Measurements from ENCODE around the gene SERAC1.
"Not testable (repeated sequence)": the region's sequence is repeated elsewhere in the genome, so short reads cannot be mapped to it uniquely, and the experiment has no call there.

The SERAC1 gene

GRCh38 chr6:158185729-158186456 lies 17.8 kb upstream of the SERAC1 start:
- Mint-ChIP-seq H3K4me1 (ENCODE audit: low read depth) (peaks cover 18% of the 10 kb centered on the region), H3K4me3 (no peak overlapping the region), H3K27me3 (ENCODE audit: low read depth) (no peaks in the 10 kb centered on the region), H3K27ac (no peak overlapping the region), H3K9me3 (peaks cover 14% of the 10 kb centered on the region), H3K36me3 (ENCODE audit: low read depth) (peaks cover 36% of the 10 kb centered on the region)

- Mint-ChIP-seq H3K27ac (no peak overlapping the region), H3K36me3 (ENCODE audit: low read depth) (peaks cover 45% of the 10 kb centered on the region), H3K4me3 (no peak overlapping the region), H3K27me3 (ENCODE audit: low read depth) (no peaks in the 10 kb centered on the region), H3K4me1 (ENCODE audit: low read depth) (peaks cover 18% of the 10 kb centered on the region), H3K9me3 (peaks cover 24% of the 10 kb centered on the region)
Measured at GRCh38 chr6:158184608-158185007, 16.5 kb upstream of the SERAC1 start.

DNA sequence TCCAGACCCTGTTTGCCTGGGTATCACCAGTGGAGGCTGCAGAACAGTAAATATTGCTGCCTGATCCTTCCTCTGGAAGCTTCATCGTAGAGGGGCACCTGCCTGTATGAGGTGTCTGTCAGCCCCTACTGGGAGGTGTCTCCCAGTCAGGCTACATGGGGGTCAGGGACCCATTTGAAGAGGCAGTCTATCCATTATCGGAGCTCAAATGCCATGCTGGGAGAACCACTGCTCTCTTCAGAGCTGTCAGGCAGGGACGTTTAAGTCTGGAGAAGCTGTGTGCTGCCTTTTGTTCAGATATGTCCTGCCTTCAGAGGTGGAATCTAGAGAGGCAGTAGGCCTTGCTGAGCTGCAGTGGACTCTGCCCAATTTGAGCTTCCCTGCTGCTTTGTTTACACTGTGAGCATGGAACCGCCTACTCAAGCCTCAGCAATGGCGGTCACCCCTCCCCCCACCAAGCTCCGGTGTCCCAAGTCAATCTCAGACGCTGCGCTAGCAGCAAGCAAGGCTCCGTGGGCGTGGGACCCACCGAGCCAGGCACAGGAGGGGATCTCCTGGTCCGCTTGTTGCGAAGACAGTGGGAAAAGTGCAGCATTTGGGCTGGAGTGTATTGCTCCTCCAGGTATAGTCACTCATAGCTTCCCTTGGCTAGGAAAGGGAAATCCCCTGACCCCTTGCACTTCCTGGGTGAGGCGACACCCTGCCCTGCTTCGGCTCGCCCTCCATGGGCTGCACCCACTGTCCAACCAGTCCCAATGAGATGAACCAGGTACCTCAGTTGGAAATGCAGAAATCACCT lies 15.3 kb upstream of the SERAC1 start:
- not testable (repeated sequence) for H3K27me3 Mint-ChIP-seq (ENCODE audit: low read depth); H3K4me3 Mint-ChIP-seq; H3K27ac Mint-ChIP-seq
- Mint-ChIP-seq H3K9me3 (peaks cover 24% of the 10 kb centered on the region), H3K36me3 (ENCODE audit: low read depth) (peaks cover 54% of the 10 kb centered on the region), H3K4me1 (ENCODE audit: low read depth) (peaks cover 20% of the 10 kb centered on the region)

DNA sequence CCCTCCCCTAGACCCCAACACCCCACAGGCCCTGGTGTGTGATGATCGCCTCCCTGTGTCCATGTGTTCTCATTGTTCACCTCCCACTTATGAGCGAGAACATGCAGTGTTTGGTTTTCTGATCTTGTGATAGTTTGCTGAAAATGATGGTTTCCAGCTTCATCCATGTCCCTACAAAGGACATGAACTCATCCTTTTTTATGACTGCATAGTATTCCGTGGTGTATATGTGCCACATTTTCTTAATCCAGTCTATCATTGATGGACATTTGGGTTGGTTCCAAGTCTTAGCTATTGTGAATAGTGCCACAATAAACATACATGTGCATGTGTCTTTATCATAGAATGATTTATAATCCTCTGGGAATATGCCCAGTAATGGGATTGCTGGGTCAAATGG lies 9.7 kb upstream of the SERAC1 start:
- H3K27me3 Mint-ChIP-seq (ENCODE audit: low read depth); H3K4me3 Mint-ChIP-seq; H3K27ac Mint-ChIP-seq: not testable (repeated sequence)
- H3K4me1 Mint-ChIP-seq (ENCODE audit: low read depth) = peaks cover 12% of the 10 kb centered on the region
- peaks cover 24% of the 10 kb centered on the region for H3K9me3 Mint-ChIP-seq
- H3K36me3 Mint-ChIP-seq (ENCODE audit: low read depth) = peaks cover 46% of the 10 kb centered on the region

DNA sequence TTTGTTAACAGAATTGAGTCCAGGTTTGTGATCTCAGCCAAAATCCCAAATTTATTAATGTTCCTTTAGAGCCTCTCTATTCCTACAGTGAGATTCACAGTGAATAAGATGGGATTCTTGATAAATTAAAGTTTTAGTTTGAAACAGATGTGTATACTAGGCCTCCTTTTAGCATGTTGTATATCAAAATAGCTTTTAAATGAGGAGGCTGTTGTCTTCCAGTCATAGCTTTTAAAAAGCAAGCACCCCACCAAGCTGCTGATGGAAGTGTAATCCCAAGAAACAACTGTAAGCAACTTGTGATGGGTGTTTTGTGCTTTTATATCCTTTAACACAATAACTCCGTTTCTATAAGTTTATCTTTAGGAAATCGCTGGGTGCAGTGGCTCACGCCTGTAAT lies 7.0 kb upstream of the SERAC1 start:
- H3K4me3 Mint-ChIP-seq = no peak overlapping the region
- H3K27me3 Mint-ChIP-seq (ENCODE audit: low read depth) = no peaks in the 10 kb centered on the region
- H3K4me1 Mint-ChIP-seq (ENCODE audit: low read depth) = peaks cover 12% of the 10 kb centered on the region
- H3K27ac Mint-ChIP-seq = no peak overlapping the region
- H3K36me3 Mint-ChIP-seq (ENCODE audit: low read depth) = peaks cover 32% of the 10 kb centered on the region
- peaks cover 2% of the 10 kb centered on the region for H3K9me3 Mint-ChIP-seq

DNA sequence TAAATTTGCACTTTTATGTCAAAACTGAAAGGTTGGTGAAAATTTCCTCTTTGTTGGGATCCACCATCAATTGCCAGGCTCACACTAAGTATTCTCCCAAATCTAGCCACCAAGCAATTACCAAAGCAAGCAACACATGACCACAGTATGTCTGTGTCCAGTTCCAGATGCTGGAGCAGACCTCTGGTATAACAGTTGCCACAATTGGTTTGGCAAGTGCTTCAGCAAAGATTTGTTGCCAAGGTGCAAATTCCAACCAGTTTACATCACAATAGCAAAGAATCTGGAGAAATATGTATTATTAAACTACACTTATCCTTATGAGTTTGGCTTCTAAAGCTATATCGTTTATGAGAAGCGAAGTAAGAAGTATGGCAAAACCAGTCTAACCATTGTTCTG lies 6.5 kb upstream of the SERAC1 start:
- Mint-ChIP-seq H3K4me1 (ENCODE audit: low read depth) (peaks cover 12% of the 10 kb centered on the region), H3K27ac (no peak overlapping the region), H3K9me3 (no peaks in the 10 kb centered on the region), H3K27me3 (ENCODE audit: low read depth) (no peaks in the 10 kb centered on the region), H3K36me3 (ENCODE audit: low read depth) (peaks cover 26% of the 10 kb centered on the region), H3K4me3 (no peak overlapping the region)

GRCh38 chr6:158174024-158174423 lies 6.0 kb upstream of the SERAC1 start:
- Mint-ChIP-seq H3K27me3 (ENCODE audit: low read depth) (no peaks in the 10 kb centered on the region), H3K4me3 (no peak overlapping the region), H3K9me3 (no peaks in the 10 kb centered on the region), H3K27ac (no peak overlapping the region), H3K36me3 (ENCODE audit: low read depth) (peaks cover 22% of the 10 kb centered on the region), H3K4me1 (ENCODE audit: low read depth) (peaks cover 12% of the 10 kb centered on the region)

- H3K27ac Mint-ChIP-seq = no peak overlapping the region
- no peaks in the 10 kb centered on the region for H3K9me3 Mint-ChIP-seq
- H3K27me3 Mint-ChIP-seq (ENCODE audit: low read depth) = no peaks in the 10 kb centered on the region
- peaks cover 11% of the 10 kb centered on the region for H3K4me1 Mint-ChIP-seq (ENCODE audit: low read depth)
- H3K36me3 Mint-ChIP-seq (ENCODE audit: low read depth) = peaks cover 15% of the 10 kb centered on the region
- no peak overlapping the region for H3K4me3 Mint-ChIP-seq
Measured at GRCh38 chr6:158172001-158172400, 3.9 kb upstream of the SERAC1 start.

- Mint-ChIP-seq H3K4me3 (no peak overlapping the region), H3K4me1 (ENCODE audit: low read depth) (peaks cover 23% of the 10 kb centered on the region), H3K36me3 (ENCODE audit: low read depth) (peaks cover 18% of the 10 kb centered on the region), H3K27ac (no peak overlapping the region), H3K9me3 (no peaks in the 10 kb centered on the region), H3K27me3 (ENCODE audit: low read depth) (peaks cover 4% of the 10 kb centered on the region)
Measured at GRCh38 chr6:158170656-158171081, 2.6 kb upstream of the SERAC1 start.

DNA sequence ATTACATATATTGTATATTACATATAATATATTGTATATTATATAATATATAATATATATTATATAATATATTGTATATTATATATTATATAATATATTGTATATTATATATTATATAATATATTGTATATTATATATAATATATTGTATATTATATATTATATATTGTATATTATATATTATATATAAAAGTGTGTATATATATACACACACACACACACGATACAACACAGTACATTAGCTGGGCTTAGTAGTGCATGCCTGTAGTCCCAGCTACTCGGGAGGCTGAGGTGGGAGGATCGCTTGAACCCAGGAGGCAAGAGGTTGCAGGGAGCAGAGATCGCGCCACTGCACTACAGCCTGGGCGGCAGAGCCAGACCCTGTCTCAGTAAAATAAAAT lies 1.6 kb upstream of the SERAC1 start:
- H3K27me3 Mint-ChIP-seq (ENCODE audit: low read depth); H3K27ac Mint-ChIP-seq; H3K4me3 Mint-ChIP-seq; H3K9me3 Mint-ChIP-seq: not testable (repeated sequence)
- H3K4me1 Mint-ChIP-seq (ENCODE audit: low read depth) = peaks cover 30% of the 10 kb centered on the region
- H3K36me3 Mint-ChIP-seq (ENCODE audit: low read depth) = peaks cover 23% of the 10 kb centered on the region

DNA sequence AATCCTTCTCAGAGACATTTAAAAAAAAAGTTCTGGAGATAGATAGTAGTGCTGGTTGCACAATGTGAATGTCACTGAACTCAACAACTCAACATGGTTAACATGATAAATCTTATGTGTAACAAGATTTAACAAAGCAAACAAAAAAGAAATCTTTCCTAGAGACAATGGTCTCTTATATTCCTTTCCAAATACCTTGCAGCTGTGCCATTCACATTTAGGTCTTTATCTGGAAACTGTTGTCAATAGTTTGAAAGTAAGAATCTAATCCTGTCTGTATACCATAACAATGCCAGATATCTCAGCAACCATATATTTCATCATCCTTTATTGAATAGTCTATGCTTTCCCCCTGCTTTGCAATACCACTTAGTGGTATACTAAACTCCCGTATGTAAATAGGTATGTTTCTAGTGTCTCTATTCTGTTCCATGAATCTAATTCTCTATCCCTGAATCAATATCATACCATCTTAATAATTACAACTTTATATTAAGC lies 2.1 kb downstream of the SERAC1 start:
- H3K36me3 Mint-ChIP-seq (ENCODE audit: low read depth) = peaks cover 9% of the 10 kb centered on the region
- no peak overlapping the region for H3K27ac Mint-ChIP-seq
- peaks cover 4% of the 10 kb centered on the region for H3K27me3 Mint-ChIP-seq (ENCODE audit: low read depth)

DNA sequence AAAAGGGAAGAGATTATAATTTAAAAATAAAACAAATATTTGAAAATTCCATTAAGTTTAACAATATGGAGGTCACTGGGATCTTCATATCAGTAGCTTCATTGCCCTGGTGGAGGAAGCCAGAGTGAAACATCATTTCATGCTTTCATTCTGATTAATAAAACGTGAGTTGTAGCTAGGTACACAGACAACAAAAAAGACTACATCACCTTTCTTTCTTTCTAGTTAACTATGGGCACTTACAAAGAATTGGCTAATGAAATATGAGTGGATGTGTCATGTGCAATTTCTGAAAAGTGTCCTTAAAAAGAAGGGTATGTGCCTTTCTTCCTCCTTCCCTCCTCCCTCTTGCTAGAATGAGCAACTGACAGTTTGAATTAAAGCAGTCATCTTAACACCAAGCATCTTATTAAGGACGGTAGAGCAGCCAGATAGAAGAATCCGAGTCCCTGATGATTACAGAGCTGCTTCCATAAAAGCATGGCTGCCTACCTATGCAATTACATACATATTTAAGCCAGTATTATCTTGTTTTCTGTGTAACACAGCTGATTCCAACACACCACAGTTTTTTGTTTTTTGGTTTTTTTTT lies 3.4 kb downstream of the SERAC1 start:
- Mint-ChIP-seq H3K27me3 (ENCODE audit: low read depth) (peaks cover 4% of the 10 kb centered on the region), H3K4me3 (no peak overlapping the region), H3K27ac (no peak overlapping the region), H3K4me1 (ENCODE audit: low read depth) (peaks cover 26% of the 10 kb centered on the region), H3K9me3 (no peaks in the 10 kb centered on the region), H3K36me3 (ENCODE audit: low read depth) (peaks cover 9% of the 10 kb centered on the region)

More for the DNA sequence above, 2.1 kb downstream of the SERAC1 start:
- H3K4me3 Mint-ChIP-seq = no peak overlapping the region
- no peaks in the 10 kb centered on the region for H3K9me3 Mint-ChIP-seq
- H3K4me1 Mint-ChIP-seq (ENCODE audit: low read depth) = peaks cover 29% of the 10 kb centered on the region

DNA sequence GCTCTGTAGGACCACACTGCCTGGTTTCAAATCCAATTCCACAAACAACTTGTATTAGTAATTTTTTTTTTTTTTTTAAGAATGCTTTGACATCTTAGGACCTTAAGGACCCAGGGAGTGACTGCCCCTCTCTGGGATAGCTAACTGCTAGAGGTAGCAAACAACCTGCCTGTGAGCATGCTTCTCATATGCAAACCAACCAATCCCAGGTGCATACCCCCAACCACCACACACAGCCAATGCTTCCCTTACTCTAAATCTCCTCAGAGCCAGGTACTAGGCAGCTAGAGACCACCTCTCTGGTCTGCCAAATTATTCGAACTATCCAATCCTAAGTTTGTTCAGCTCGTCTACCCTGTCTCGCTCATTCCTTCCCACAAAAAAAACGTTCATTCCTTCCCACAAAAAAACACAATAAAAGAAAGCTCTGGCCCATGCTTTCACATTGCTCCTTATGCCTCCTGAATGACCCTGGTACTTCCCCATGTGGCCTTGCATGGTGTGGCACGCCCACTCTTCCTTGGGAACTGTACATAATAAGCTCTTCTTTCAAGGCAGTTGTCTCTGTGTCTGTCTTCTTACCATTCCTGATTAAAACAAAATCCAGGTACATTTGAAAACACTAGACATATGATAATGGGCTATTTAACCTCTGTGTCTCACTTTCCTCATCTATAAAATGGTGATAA lies 6.4 kb downstream of the SERAC1 start:
- Mint-ChIP-seq H3K27me3 (ENCODE audit: low read depth) (peaks cover 1% of the 10 kb centered on the region), H3K9me3 (no peaks in the 10 kb centered on the region), H3K4me3 (no peak overlapping the region), H3K4me1 (ENCODE audit: low read depth) (peaks cover 24% of the 10 kb centered on the region), H3K36me3 (ENCODE audit: low read depth) (peaks cover 17% of the 10 kb centered on the region), H3K27ac (no peak overlapping the region)

DNA sequence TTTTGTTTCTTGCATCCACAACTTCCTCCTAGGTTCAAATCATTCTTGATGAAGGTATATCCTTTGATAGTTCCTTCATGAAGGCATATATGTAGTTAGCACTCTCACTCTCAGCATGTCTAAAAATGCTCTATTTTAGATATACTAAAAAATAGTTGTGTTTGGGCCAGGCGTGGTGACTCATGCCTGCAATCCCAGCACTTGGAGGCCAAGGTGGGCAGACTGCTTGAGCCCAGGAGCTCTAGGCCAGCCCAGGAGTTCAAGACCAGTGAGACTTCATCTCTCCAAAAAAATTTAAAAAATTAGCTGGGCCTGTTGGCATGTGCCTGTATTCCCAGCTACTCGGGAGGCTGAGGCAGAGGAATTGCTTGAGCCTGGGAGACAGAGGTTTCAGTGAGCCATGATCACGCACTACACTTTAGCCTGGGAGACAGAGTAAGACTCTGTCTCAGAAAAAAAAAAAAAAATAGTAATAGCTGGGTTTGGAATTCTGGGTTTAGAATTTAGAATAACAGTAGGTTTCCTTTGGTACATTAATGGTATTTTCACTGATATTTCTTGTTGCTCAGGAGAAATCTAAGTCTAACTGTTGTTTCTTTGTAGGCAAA lies 7.0 kb downstream of the SERAC1 start:
- peaks cover 21% of the 10 kb centered on the region for H3K4me1 Mint-ChIP-seq (ENCODE audit: low read depth)
- H3K27ac Mint-ChIP-seq = no peak overlapping the region

More for the DNA sequence above, 7.0 kb downstream of the SERAC1 start:
- no peaks in the 10 kb centered on the region for H3K27me3 Mint-ChIP-seq (ENCODE audit: low read depth)
- H3K36me3 Mint-ChIP-seq (ENCODE audit: low read depth) = peaks cover 16% of the 10 kb centered on the region
- no peaks in the 10 kb centered on the region for H3K9me3 Mint-ChIP-seq
- no peak overlapping the region for H3K4me3 Mint-ChIP-seq
